ENCODE results near the gene OSR1. TPM values are rescaled to one million over a fixed set of nuclear protein-coding genes. Genes with fewer than 3 reads are reported as not detected.
"Not testable (repeated sequence)": the region's sequence is repeated elsewhere in the genome, so short reads cannot be mapped to it uniquely, and the experiment has no call there.

The OSR1 gene
- under 1 TPM in 2 of 7 donors, not detected in 5; 0.23 to 0.32 TPM for total RNA-seq
- polyA plus RNA-seq, result 1 to 10 TPM in 1 of 3 donors, under 1 TPM in 2; 0.04 to 1.4 (median 0.13) TPM
- long read RNA-seq, donor 1, partial matches to known transcripts, result 0 of 1 reads
- long read RNA-seq, donor 1, other reads (novel, unspliced or antisense), result 0 of 1 reads
- long read RNA-seq, donor 2, partial matches to known transcripts, result 0 of 1 reads
- long read RNA-seq, donor 2, other reads (novel, unspliced or antisense), result 0 of 1 reads

DNA sequence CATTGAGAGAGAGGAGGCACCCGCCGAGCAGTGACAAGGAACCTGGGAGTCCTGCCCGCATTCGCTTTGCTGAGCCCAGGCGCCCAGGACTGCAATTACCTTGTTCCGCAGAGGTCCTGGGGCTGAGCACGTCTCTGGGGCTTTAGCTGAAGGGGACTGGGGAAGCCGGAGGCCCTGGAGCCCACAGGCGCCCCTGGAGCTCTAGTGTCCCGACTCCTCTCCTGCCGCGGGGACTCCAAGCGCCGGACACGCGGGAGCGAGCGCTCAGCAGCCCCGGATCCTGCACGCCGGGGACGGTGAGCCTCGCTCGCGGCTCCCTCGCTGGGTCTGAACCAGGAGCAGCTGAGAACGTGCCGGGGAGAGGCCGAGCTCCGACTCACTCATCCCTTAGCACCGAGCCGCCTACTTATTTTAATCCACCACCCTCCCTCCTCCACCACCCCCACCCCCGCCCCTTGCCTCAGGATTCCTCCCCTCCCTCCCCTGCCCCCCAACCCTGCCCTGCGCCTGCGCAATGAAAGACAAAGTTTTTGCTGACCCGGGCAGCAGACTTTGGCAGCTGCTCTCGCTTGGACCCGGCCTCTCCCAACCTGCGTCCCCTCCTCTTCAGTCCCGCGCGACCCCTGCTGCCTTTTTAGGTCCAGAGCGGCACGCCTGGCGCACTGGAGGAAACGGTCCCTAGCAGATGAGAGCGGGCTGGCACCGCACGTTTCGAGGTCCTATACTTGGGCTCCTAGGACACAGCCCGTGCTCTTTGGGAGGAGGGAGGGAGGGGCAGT is at the start of gene OSR1:
Gene OSR1 (minus strand): TSS at position 382 of the 779 bp plus-strand sequence. CDS start 4,818 bp downstream, outside the sequence.
- Histone ChIP-seq H3K27ac (no peak within 1 kb of the TSS), H3K4me3 (peak within 1 kb of the TSS; percentile 24 to 68 (median 36)), H3K27me3 (replicated peaks in 1 of 7) (peaks cover 5 to 99% (median 91%) of the 10 kb centered on the region in 7 donors), H3K9me3 (no peaks in the 10 kb centered on the region), H3K4me1 (peaks cover 15 to 65% (median 53%) of the 10 kb centered on the region in 6 donors), H3K36me3 (no peaks in the 10 kb centered on the region)
- intact Hi-C loops (cut with DNase I; ENCODE audit: low total_unique reads), result no loop called here
- WGBS, 5 donors, result 1 to 4% (median 2%) methylated on average over 25 to 51 of the region's 51 CpGs
- TF ChIP-seq POLR2A (IDR thresholded peaks at IDR 0.05) (no peak), POLR2AphosphoS5 (IDR thresholded peaks at IDR 0.05) (no peak)
- TF ChIP-seq, protein P1, sequence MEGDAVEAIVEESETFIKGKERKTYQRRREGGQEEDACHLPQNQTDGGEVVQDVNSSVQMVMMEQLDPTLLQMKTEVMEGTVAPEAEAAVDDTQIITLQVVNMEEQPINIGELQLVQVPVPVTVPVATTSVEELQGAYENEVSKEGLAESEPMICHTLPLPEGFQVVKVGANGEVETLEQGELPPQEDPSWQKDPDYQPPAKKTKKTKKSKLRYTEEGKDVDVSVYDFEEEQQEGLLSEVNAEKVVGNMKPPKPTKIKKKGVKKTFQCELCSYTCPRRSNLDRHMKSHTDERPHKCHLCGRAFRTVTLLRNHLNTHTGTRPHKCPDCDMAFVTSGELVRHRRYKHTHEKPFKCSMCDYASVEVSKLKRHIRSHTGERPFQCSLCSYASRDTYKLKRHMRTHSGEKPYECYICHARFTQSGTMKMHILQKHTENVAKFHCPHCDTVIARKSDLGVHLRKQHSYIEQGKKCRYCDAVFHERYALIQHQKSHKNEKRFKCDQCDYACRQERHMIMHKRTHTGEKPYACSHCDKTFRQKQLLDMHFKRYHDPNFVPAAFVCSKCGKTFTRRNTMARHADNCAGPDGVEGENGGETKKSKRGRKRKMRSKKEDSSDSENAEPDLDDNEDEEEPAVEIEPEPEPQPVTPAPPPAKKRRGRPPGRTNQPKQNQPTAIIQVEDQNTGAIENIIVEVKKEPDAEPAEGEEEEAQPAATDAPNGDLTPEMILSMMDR (IDR thresholded peaks at IDR 0.05 in 8 of 11, conservative IDR thresholded peaks at IDR 0.05 in 3 of 11), result no peak
- DNase-seq, result peak; percentile 81

DNA sequence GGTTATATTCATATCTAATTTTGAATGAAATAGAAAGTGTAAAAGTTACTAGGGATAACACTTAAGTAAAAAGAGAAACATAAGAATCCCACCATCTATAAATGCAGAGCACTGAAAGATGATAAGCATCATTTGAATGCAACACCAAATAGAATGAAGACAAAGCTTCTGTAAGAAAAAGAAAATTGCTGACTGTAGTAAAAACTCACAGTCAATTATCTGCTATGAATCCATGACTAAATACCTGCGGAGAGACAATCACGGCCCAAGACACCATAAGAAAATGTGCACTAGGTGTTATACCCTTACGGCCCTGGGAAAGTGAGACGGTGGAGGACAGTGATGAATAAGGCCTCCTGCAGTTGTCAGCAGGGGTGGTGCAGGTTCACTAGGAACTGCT is 45.4 kb upstream of the OSR1 start:
- intact Hi-C loops (cut with DNase I; ENCODE audit: low total_unique reads), result no loop called here
- no peaks in the 10 kb centered on the region for H3K4me1 ChIP-seq
- no peaks in the 10 kb centered on the region for H3K36me3 ChIP-seq
- no peak for DNase-seq
- H3K9me3 ChIP-seq, result peaks cover 0 to 5% (median 0%) of the 10 kb centered on the region in 8 donors
- 41 to 92% (median 68%) methylated on average over 4 of the region's 4 CpGs for WGBS, 5 donors
- no peak overlapping the region for H3K4me3 ChIP-seq
- no peak overlapping the region for H3K27ac ChIP-seq
- TF ChIP-seq POLR2A (IDR thresholded peaks at IDR 0.05) (no peak), POLR2AphosphoS5 (IDR thresholded peaks at IDR 0.05) (no peak)
- TF ChIP-seq, protein P1 (IDR thresholded peaks at IDR 0.05 in 8 of 11, conservative IDR thresholded peaks at IDR 0.05 in 3 of 11), result no peak
- H3K27me3 ChIP-seq (replicated peaks in 1 of 7), result peaks cover 0 to 15% (median 0%) of the 10 kb centered on the region in 7 donors

DNA sequence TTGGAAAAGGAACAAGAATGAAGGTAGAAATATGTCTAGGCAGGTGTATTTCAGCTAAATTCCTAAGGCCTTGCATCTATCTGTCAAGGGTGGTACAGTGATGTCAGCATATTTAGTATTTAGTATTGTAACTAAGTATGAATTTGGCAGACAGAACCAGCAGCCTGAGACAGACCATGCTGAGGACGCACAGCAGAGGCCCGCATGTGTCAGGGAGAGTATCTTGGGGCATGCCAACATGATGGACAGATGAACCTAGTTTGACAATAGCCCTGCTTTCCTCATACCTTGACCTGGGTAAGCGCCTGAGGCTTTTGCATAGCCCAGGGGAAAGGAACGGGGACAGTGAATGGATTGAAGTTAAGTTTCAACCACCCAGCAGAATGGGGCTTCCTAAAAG is 33.8 kb upstream of the OSR1 start:
- DNase-seq, result no peak
- Histone ChIP-seq H3K36me3 (no peaks in the 10 kb centered on the region), H3K27ac (no peak overlapping the region), H3K27me3 (replicated peaks in 1 of 7) (peaks cover 0 to 20% (median 4%) of the 10 kb centered on the region in 7 donors), H3K4me1 (no peaks in the 10 kb centered on the region), H3K9me3 (peaks cover 0 to 13% (median 0%) of the 10 kb centered on the region in 8 donors), H3K4me3 (no peak overlapping the region)
- TF ChIP-seq POLR2A (IDR thresholded peaks at IDR 0.05) (no peak), POLR2AphosphoS5 (IDR thresholded peaks at IDR 0.05) (no peak)
- TF ChIP-seq, protein P1 (IDR thresholded peaks at IDR 0.05 in 8 of 11, conservative IDR thresholded peaks at IDR 0.05 in 3 of 11), result no peak
- 89 to 95% (median 92%) methylated on average over 4 of the region's 4 CpGs for WGBS, 5 donors
- intact Hi-C loops (cut with DNase I; ENCODE audit: low total_unique reads), result no loop called here

DNA sequence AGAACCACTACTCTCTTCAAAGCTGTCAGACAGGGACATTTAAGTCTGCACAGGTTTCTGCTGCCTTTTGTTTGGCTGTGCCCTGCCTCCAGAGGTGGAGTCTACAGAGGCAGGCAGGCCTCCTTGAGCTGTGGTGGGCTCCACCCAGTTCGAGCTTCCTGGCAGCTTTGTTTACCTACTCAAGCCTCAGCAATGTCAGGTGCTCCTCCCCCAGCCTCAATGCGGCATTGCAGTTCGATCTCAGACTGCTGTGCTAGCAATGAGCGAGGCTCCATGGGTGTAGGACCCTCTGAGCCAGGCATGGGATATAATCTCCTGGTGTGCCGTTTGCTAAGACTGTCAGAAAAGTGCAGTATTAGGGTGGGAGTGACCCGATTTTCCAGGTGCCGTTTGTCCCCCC is 31.0 kb upstream of the OSR1 start:
- H3K4me3 ChIP-seq; H3K36me3 ChIP-seq; intact Hi-C loops (cut with DNase I; ENCODE audit: low total_unique reads); H3K4me1 ChIP-seq; H3K27ac ChIP-seq; DNase-seq: not testable (repeated sequence)
- H3K9me3 ChIP-seq, result peaks cover 0 to 15% (median 0%) of the 10 kb centered on the region in 8 donors
- peaks cover 0 to 18% (median 4%) of the 10 kb centered on the region in 7 donors for H3K27me3 ChIP-seq (replicated peaks in 1 of 7)
- WGBS, 5 donors, result 84 to 93% (median 89%) methylated on average over 7 of the region's 7 CpGs

Measured in spleen (tissue), 13 donors.